ENCODE data around the gene STRA6.

STRA6 gene

DNA sequence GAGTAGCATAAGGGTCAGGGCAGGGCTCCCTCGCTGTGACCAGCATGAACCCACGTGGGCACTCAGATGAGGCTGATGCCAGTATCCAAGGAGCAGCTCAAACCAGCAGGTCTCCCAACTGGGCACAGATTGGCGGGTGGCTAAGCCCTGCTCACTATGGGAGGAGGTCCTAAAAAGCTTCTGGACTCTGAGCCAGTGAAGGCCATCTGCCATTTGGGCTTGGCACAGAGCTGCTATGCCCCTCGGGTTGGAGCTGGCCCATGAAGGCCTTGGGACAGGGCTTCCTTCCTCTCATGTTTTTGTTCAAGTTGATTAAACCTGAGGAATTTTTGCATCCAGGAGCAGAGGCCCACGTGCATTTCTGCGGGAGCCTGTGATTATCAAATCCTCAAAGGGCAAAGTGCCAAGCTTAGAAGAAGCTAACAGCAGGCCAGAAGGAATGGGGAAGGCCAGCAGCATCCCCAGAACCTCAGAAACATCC lies 4.3 kb upstream of the STRA6 start:
- DNase-seq: no peak

DNA sequence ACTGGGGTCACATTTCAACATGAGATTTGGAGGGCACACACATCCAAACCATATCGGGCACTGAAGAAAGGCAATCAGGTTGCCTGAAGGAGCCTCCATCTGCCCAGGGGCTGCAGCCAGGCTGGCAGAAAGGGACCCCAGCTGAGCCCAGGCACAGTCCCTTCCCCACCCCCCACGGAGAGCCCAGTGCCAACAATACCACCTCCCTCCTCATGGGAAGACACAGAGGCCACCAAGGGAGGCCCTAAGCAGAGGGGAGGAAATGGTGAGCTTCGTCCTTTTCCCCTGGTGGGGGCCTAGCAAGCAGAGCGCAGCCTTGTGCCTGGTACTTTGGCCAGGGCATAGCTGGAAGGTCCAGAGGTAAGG lies 3.0 kb upstream of the STRA6 start:
- DNase-seq: no peak

DNA sequence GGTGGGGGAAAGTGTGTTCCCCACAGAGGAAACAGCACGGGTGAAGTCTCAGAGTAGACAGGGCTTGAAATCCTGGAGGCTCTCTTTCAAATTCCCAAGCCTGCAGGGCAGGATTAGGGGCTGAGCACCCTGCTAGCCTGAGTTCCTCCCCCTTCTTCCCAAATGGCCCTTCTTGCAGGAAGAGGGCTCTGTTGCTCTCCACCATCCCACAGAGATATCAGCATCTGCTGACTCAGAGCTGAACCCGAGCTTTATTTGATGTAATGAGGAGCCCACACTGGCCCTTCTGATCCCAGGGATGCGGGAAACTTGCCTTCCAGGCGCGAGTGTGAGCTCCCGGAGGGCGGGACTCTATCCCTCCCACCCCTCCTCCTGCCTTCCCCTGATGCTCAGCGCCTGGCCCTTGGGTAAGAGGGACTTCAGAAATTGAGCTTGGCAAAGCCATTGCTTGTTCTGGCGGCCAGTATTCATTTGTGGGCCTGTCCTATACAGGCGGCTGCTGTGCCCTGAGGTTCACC lies 1.4 kb upstream of the STRA6 start:
- no peak for DNase-seq

DNA sequence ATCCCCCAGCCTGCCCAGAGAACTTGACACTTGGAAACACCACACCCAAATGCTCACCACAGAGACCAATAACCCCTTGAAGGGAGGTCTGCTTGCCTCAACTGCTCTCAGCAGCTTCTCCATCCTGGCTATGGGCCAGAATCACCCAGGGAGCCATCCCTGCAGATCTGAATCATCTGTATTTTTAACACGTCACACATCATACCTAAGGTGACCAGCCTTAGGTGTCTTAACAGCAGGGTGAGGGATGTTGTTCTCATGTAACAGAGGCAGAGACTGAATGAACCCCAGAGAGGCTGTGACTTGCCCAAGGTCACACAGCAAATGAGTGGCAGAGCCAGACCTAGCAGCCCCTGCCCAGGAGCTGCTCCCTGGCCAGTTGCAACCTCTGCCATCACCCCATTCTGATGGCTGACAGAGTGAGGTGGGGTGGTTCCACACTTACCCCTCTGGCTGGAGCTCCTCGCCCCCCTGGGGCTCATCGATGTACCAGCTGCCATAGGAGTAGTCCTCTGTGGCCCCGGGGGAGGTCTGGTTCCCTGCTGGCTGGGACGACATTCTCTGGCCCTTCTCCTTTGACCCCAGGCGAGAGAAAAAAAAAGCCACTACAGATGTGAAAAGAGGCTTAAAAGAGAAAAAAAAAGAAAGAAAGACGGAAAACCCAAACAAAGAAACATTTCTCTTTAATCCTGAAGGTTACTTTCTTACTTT lies 722 bp downstream of the STRA6 start:
- DNase-seq: no peak

DNA sequence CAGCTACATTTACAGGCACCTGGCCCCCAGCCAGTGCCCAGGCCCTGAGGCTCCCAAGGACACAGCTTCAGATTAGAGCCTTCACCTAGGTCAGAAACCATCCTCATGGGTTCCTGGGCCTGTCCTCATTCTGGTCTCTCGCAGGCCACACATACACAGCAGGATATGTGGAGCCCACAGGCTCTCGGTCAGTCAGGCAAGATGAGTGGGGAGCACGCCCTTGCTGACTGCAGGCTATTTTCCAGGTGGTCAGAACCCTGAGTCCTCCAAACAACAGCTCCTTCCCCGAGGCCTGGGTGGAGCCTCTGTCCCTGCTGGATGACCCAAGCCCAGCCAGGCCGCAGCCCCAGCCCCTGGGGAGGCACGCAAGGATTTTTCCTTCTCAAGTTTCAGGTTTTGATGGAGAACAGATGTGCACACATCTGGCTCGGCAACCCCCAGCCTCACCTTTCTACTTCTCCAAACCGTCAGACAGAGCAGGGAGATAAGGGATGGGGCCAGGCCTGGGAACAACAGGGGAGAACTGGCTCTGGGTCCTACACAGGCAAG lies 1.6 kb downstream of the STRA6 start:
- DNase-seq: no peak

DNA sequence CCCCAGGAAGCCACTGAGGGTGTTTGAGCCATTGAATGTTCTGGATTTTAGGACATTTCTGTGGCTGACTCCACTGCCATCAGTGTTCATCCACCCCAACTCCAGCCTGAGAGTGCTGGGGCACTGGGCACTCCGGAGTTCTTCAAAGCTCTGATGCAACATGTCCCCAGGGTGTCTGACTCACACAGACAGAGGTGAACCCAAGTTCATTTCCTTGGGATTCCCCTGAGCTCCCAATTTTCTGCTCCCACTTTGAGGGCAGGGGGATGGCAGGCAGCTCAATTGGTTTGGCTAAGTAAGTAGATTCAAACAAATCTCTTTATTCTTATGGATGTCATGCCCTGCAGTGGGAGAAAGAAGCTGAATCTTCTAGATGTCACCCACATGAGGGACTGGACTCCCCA lies 2.2 kb downstream of the STRA6 start:
- no peak for DNase-seq

DNA sequence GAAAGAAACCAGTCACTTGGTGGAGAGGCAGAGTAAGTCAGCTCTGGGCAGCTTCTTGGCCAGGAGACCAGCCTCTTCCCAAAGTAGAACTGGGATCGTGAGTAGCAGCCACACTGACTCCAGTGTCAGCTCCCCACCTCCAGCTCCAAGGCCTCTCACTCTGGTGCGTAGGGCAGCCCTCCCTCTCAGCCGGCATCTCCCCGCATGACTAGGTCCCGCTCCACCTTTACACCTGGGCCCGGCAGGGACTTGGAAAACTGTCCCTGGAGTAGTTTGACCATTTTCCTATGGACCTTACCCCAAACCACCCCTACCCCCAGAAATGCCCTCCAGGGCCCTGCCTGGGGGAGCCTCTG lies 3.3 kb downstream of the STRA6 start:
- no peak for DNase-seq

DNA sequence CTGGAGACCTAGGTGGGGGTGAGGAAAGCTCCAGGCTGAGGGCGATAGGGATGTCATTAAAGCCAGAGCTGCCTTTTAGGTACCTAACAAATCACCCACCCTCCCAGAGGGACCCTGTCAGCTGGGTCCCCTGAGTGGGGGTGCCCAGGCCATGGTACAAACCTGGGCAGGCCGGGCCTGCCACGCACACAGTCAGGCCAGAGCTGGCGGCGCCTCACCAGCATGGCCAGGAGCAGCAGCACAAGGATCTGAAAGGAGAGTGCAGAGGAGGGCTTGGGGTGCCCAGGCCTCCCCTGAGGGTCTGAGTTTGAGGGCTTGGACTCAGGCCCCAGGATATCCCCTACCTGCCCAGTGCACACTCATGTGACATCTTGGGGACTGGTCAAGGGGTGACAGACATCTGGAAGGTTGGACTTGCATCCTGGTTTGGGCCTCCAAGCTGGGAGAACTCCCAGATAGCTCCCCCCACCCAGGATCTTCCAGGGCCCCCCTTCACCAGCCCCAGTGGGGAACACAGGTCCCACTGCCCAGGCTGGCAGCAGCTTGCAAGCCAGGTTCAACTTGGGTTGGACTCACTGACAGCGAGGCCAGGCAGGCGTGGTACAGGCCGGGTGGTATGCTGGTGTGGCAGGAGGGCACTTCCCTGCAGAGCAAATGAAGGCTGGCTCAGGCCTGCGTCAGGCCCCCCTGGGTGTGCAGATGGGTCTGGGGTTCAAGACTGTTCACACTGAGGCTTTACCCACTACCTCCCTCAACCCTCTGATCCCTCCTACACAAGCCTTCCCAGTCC lies 5.2 kb downstream of the STRA6 start:
- no peak for DNase-seq

DNA sequence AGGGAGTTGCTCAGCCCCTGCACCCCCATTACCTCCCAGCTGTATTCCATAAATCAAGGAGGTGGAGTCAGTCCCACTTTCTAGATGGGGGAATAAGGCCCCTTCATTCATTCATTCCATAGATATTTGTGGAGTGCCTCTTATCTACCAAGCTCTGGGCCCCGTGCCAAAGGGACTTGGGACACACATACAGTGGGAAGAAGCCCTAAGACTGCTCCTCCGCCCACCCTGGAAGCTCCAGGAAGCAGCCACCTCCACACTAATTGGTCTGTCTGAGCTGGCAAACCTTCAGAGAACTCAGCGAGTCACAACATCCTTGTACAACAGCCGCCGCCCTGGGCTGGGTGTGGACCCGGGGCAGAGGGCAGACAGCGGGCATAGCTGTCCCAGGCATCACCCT lies 6.4 kb downstream of the STRA6 start:
- no peak for DNase-seq

DNA sequence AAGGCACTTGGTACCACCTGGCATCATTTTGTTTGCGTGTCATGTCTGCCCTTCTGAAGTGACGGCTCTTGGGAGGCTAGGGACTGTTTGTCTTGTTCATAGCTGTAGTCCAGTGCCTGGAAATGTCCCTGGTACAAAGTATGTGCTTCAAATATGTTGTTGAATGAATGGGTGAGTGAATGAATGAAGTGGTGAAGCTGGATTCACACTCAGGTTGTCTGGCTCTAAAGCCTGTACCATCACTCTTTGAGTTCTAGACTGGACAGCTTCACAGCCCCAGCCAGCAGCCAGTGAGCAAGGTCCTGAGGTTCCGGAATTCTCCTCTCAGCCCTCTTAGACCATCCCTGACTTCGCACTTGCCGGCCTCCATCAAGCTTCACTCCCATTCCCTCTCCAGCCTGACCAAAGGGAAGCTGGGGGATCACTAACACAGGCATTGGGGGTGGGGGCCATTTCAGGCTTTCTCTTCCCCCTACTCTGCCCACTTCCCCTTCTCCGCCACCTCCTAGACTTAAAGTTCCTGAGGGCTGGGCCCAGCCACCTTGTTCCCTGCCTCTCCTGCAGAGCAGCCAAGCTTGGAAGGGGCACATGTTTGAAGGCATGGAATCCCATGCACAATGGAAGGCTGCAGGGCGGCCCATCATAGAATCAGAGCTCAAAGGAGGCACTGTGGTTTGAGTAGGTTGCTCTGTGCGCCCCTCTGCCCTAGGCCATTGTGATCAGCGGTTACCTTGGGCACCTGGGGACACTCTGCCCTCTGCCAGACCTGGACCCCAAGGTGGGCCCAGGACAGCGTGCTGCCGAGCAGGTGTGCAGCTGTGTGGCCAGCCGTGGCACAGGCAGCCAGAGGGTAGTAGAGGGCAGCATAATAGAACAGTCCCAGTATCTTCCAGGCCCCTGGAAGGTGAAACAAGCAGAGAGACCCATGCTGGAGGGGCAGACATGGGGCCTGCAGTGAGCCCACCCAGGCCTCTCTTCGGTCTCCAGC lies 7.7 kb downstream of the STRA6 start:
- DNase-seq: no peak

DNA sequence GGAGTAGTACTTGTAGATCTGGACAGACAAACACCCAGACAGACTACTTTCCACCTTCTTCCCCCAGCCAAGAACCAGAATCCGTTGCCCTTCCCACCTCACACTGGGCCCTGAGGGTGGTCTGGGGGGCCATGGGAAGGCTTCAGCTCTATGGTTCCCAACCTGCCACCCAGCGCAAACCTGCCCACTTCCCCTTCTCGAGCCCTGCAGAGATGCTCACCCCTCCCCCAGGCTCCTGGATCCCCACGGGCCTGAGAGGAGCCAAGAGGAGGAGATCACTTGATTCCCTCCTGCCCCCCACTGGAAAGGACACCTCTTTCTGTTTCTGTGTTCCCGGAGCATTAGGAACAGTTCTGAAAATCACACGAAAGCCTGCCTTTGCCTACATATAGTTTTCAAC lies 8.7 kb downstream of the STRA6 start:
- no peak for DNase-seq

DNA sequence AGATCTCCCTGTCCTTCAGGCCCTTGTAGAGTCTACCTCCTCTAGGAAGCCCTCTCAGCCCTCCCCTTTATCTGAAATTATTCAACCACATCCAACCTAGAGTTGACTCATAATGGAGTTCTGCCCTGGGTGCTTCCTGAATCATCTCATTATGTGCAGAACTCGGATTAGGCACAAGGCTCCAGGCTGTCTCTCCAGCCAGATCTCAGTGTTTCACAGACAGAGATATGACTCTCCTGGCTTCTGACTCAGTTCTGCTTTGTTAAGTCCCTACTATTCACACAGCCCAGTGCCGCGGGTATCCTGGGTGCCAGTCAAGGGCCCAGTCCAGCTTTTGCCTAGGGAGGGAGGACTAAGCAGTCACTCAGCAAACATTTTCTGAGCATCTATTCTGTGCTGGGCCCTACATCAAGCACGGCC lies 9.3 kb downstream of the STRA6 start:
- no peak for DNase-seq

DNA sequence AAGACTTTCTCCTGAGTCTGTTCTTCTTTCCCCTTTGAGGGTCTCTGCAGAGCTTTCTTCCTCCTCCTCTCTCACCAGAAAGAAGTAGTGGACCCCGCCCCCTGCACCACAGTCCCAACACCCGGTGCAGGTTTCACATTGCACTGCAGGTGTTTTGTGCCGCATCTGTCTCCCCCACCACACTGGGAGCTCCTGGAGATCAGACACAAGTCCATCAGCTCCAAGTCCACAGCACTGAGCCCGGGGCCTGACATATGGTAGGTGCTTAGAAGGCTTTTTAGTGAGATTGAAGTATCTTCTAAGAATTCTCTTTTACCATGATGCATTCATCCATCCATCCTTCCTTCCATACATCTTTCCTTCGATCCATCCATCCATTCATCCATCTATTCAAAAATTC lies 9.8 kb downstream of the STRA6 start:
- no peak for DNase-seq

DNA sequence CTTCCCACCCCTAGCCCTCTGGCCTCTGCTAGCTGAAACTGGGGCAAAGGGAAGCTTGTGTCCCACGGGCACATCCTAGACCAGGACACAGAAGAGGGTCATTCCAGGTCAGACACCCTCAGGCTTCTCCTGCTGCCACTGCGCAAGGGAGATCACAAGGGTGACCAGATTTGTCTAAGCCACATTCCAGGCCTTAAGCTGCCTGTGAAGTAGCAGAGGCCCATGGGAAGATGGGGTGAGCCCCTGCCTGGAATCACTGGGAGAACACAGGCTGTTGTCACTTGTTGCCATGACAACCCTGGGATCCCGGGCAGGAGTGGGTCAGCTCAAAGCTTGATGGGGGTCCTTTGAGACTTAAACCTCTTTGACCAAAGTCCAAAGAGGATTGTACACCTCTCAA lies 10.8 kb downstream of the STRA6 start:
- DNase-seq: no peak

DNA sequence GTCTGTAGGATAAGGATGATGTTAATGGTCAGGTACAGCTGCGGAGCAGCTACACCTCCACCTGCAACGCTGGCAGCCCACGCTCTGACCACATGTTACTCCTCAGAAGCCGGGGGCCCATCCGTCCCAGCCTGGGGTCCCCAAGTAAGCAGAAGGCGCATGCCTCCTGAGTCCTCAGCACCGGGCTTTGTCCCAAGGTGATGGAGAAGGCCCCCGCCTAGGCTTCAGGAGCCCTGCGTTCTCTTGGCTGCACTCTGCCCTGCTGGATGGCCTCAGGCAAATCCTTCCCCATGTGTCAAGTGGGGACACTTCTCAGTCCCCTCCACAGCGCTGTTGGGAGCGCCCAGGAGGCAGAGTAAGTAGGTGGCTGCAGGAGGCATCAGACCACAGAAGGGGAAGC lies 14.4 kb downstream of the STRA6 start:
- no peak for DNase-seq

DNA sequence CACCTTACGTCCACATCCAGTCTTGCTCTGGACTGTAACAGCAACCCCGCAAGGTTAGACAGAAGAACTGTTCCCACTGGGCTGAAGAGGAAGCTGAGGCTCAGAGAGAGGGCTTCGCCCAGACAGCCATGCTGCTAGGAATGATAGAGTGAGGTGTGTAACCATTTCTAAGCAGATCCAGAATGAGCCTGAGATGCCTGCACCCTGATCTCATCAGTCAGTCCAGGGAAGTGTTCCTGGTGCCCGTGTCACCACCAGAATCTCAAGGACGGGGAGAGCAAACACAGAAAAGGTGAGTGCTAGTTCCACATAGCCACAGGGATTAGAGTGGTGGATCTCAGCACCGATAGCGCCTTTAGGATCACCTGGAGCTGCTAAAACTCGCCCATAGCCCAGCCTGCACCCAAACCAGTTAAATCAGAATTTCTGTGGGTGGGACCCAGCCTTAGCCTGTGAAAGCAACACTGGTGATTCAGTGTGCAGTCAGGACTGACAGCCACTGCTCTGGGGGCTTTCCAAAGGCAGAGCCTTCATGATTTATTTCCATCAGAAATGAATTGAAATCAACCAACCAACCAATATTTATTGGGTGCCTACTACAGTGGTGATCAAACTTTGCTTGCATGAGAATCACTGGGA lies 16.8 kb downstream of the STRA6 start:
- no peak for DNase-seq

DNA sequence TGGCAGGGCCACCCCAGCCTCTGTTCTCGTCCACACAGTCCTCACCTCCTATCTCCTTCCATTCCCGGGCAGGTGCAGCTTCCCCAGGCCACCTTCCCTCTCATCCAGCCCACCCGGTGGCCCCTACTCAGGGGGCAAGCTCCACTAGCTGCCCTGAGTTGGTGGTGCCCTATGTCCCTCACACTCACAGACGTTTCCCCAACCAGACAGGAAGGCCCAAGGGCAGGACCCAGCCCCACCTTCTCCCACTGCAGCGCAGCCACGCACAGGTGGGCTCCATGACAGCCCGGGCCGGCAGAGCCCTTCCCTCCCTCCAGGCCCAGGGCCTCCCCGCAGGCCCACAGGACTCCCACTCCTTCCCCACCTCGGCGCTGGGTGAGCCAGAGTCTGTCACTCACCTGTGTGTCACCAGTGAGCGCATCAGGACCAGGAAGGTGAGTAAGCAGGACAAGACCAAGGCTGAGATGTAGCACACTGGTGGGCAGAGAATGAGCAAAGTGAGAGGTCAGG lies 17.9 kb downstream of the STRA6 start:
- DNase-seq: no peak

DNA sequence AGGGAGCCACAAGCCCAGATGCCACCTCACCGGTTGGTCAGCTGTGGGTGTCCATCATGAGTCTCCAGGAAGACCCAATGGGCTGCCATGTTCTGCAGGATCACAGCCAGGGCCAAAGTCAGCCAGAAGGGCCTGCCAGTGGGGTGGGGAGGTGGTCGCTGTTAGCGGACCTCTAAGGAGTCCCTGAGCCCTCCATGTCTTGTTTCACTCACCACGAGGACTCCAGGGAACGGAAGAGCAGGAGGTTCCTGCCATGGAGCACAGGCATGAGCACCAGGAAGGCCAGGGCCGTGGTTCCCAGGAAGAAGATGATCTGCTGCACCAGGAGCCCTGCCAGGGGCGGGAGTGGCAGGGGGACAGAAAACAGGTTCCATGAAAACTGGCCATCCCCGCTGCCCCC lies 20.5 kb downstream of the STRA6 start:
- DNase-seq: no peak

DNA sequence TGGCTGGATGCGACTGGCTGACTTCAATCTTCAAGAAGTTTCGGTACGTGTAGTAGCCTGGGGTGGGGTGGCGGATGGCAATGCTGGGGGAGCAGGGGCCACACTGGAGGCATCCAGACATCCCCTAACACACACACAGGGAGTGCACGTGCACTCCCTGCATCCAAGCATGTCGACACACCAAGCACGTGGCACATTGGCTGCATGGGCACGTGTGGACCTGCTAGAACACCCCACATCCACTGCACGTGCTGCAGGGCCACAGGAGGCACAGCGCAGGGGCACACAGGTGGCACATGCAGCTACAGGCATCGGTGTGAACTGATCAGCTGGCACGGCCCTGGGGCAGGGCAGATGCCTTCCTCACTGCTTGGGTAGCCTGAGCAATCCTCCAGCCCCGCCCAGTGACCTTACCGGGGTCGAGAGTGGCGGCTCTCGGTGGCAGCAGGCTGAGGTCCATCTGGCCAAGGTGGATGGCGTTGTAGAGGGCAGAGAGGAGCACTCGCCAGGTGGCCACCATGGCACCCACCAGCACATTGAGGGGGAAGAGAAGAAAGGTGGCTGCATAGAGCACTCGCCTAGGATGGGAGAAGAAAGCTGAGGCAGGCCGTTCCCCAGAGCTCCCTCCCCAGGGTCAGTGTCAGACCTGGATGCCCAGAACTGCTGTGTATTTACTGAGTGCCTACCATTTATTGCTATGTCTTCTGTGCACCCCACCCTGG lies 21.5 kb downstream of the STRA6 start:
- DNase-seq: no peak

DNA sequence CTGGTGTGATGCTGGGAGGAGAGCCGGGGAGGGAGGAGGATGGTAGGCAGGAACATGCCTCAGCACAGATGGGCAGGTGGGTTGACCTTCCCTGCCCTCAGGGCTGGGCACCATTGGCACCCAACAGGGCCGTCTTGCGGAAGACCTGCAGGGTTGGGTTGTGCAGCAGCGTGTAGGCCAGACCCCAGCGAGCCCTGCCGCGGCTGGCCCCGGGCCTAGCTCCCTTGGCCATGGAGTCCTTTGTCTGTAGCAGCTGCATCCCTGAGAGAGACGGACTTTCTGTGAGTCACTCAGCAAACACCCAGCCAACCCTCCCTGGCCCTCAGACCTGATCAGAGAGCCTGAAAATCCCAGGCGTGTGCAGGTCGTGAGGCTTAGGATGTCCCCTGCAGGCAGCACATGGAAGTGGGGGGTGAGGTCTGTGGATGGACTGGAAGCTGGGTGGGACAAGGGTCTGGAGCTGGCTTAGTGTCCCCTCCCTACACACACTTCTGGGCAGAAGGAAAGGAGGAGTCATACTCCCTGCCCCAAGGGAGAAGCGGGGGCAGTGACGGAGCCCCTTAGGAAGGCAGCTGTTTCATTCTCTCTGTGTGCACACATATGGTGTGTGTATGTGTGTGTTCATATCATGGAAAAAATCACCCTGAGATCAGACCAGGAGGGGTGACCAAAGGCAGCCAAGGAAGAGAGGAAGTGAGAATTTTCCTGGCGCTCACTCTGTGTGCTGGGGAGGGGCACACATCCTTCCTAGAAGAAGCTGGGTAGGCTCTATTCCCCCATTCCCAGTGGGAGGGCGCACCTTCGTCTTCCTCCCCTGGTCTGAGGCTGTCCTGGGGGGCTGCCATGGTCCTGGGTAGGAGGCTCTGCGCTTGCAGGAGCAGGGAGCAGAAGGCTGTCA lies 22.4 kb downstream of the STRA6 start:
- no peak for DNase-seq
